ENCODE results near the gene KNSTRN. TPM values are rescaled to one million over a fixed set of nuclear protein-coding genes. Genes with fewer than 3 reads are reported as not detected.
A peak's percentile ranks its signal among the peaks of the same experiment; 100 is the strongest.

Gene KNSTRN
- total and polyA plus RNA-seq, 2 of the 8 experiments (the other 6 are each of a cell fraction or from before 2014, with no cell fraction given) = 25.1 to 79.4 TPM

DNA sequence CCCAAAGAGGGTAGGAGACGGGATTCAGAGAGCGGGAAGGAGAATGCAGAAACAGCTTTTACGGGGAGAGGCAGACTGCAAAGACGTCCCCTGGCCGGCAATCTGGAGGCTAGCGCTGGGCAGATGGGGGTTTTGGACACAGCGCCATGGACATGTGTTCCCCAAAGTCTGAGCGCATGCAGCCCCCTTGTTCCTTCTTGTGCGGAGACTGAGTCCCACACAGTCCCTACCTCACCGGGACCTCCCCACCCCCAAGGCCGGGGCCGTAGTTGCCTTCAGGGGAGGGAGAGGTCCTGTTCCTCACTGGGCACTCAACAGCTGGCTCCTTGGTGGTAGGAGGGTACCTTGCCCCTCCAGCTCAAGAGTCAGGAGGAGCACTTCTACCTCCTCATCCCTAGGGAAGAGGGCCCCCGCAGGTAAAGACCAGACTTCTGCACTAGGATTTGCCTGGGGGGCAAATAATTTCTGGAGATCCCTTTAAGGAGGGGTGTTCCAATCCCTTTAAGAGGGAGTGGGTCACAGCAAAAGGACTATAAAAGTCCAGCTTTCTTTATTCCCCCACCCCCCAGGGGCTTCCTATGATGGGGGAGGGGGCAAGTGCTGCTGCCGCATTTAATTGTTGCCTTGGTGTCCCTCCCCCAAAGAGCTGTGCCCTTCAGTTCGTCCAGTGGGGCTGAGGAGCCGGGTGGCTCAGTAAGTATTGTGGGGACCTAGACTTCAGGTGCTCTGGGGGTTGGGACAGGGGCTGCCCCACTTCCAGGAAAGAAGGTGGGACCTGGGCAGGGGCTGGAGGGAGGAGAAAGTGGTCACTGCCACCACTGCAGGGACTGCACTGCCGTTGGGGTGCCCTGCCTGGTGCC, 54.6 kb downstream of the KNSTRN start (continued):
- TF ChIP-seq CHD1 (IDR thresholded peaks at IDR 0.05; ENCODE audit: low read depth, low read length) = no peak
- TF ChIP-seq SP2 (IDR thresholded peaks at IDR 0.05; ENCODE audit: low read length) = no peak
- 0 out of 2 replicates have a peak, but pooled peaks have one; percentile 23 for TF ChIP-seq TAF1 (IDR thresholded peaks at IDR 0.05; ENCODE audit: low read depth, low read length)
- 0 out of 2 replicates have a peak, but pooled peaks have one; percentile 12 for TF ChIP-seq RBBP5 (IDR thresholded peaks at IDR 0.05; ENCODE audit: borderline replicate concordance, low read depth, low read length)
- no peak for TF ChIP-seq MAFK (IDR thresholded peaks at IDR 0.05; ENCODE audit: low read depth, low read length)
- TF ChIP-seq SP4 (IDR thresholded peaks at IDR 0.05; ENCODE audit: low read length) = peak; percentile 54; the same call in 1 of the 2 replicates
- no peak for TF ChIP-seq JUND (IDR thresholded peaks at IDR 0.05; ENCODE audit: low read length)
- no peak for TF ChIP-seq SUZ12 (IDR thresholded peaks at IDR 0.05; ENCODE audit: low read length)

All from H1 (cell line).